ENCODE data around the gene MFAP1. TPM values are rescaled to one million over a fixed set of nuclear protein-coding genes. Genes with fewer than 3 reads are reported as not detected.

Gene MFAP1
- total RNA-seq, 1 experiment from 2014 or later = 19.7 TPM

DNA sequence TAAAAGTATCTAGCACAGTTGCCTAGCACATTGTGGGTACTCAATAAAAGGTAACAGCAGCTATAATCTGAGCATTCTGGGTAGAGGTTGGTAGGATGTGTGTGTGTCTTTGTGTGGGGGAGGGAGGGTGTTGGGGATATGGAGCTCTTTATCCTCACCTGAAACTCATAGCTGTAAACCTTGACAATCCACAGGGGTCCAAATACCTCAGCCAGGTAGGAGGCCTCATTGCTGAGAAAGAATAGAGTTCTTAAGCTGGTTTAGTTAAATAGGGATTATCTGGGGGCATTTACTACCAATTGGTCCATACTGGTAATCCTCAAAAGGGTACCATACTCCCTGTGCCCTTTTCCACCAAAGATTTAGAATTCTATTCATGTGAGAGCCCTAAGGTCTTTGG lies 28.5 kb downstream of the MFAP1 start:
- no peak for DNase-seq
- Histone ChIP-seq H3K27ac (ENCODE audit: low read length) (peak overlapping the region; percentile 95), H4K20me1 (ENCODE audit: insufficient read depth, low read depth, low read length) (peaks cover 24% of the 10 kb centered on the region; the same call in 1 of the 2 replicates), H3K9me3 (ENCODE audit: low read length) (no peaks in the 10 kb centered on the region), H3K4me2 (ENCODE audit: low read depth, low read length, poor library complexity, severe bottlenecking) (no peak overlapping the region), H3K9me2 (replicated peaks; ENCODE audit: insufficient read depth, low read length) (no peaks in the 10 kb centered on the region), H3K36me3 (ENCODE audit: insufficient read depth, low read length) (peaks cover 34% of the 10 kb centered on the region), H3K4me3 (ENCODE audit: low read length) (no peak overlapping the region), H3K9ac (ENCODE audit: low read length) (no peak overlapping the region), H2AFZ (ENCODE audit: low read length) (no peak overlapping the region), H3K79me2 (ENCODE audit: low read length) (peaks cover 28% of the 10 kb centered on the region), H3K4me1 (ENCODE audit: low read length) (peaks cover 77% of the 10 kb centered on the region), H3K27me3 (ENCODE audit: low read length) (no peaks in the 10 kb centered on the region)

- Histone ChIP-seq H3K27me3 (ENCODE audit: low read length) (no peaks in the 10 kb centered on the region), H3K27ac (ENCODE audit: low read length) (peak overlapping the region; percentile 95), H3K4me1 (ENCODE audit: low read length) (peaks cover 76% of the 10 kb centered on the region), H3K4me2 (ENCODE audit: low read depth, low read length, poor library complexity, severe bottlenecking) (no peak overlapping the region), H3K9ac (ENCODE audit: low read length) (no peak overlapping the region), H3K36me3 (ENCODE audit: insufficient read depth, low read length) (peaks cover 29% of the 10 kb centered on the region), H3K79me2 (ENCODE audit: low read length) (peaks cover 22% of the 10 kb centered on the region), H3K9me2 (replicated peaks; ENCODE audit: insufficient read depth, low read length) (no peaks in the 10 kb centered on the region), H2AFZ (ENCODE audit: low read length) (no peak overlapping the region), H3K9me3 (ENCODE audit: low read length) (no peaks in the 10 kb centered on the region), H4K20me1 (ENCODE audit: insufficient read depth, low read depth, low read length) (peaks cover 24% of the 10 kb centered on the region; the same call in 1 of the 2 replicates), H3K4me3 (ENCODE audit: low read length) (no peak overlapping the region)
- DNase-seq = no peak
Measured at GRCh38 chr15:43795197-43795596, 29.3 kb downstream of the MFAP1 start.

DNA sequence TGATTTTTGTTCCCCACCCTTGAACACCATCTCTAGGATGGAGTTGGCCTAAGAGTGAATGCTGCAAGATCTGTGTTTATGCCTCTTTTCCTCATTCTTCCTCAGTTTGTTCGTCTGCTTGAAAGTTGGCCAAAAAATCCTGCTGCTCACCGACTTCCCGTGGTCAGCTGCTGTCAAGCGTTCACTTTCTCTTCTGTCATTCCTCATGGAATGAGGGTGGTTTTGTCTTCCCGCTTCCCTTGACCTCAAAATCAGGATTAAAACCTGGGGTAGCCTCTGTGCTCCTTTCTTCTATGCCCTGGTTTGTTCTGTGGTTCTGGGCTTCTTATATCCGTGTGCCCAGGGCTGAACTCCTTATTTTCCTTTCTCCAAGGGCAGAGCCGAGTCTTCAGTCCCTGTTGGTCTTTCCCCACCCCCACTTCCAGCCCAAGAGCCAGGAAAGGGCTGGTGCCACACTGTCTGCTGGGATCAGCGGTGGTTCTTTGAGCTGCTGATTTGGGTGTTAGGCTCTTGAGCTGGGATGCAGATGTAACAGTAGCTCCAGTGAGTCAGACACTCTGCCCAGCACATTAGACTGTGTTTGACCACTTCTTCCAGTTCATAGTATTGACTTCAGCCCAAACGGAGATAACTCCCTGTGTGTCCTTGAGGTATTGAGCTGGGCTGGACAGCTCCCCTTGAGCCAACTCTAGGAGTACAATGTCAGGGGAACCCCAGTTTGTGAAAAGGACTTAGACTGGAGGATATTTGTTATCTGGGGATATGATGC lies 30.0 kb downstream of the MFAP1 start:
- DNase-seq = no peak
- peak overlapping the region; percentile 24; the same call in 1 of the 2 replicates for H3K9ac ChIP-seq (ENCODE audit: low read length)
- peaks cover 26% of the 10 kb centered on the region for H3K36me3 ChIP-seq (ENCODE audit: insufficient read depth, low read length)
- H3K79me2 ChIP-seq (ENCODE audit: low read length) = peaks cover 22% of the 10 kb centered on the region
- H3K27ac ChIP-seq (ENCODE audit: low read length) = peak overlapping the region; percentile 95
- no peak overlapping the region for H2AFZ ChIP-seq (ENCODE audit: low read length)
- peaks cover 24% of the 10 kb centered on the region; the same call in 1 of the 2 replicates for H4K20me1 ChIP-seq (ENCODE audit: insufficient read depth, low read depth, low read length)
- H3K9me3 ChIP-seq (ENCODE audit: low read length) = no peaks in the 10 kb centered on the region
- H3K4me3 ChIP-seq (ENCODE audit: low read length) = no peak overlapping the region; the same call in 1 of the 2 replicates
- no peaks in the 10 kb centered on the region for H3K9me2 ChIP-seq (replicated peaks; ENCODE audit: insufficient read depth, low read length)
- H3K4me1 ChIP-seq (ENCODE audit: low read length) = peaks cover 74% of the 10 kb centered on the region
- no peaks in the 10 kb centered on the region for H3K27me3 ChIP-seq (ENCODE audit: low read length)
- H3K4me2 ChIP-seq (ENCODE audit: low read depth, low read length, poor library complexity, severe bottlenecking) = peak overlapping the region; percentile 89

- H2AFZ ChIP-seq (ENCODE audit: low read length) = no peak overlapping the region
- H3K4me2 ChIP-seq (ENCODE audit: low read depth, low read length, poor library complexity, severe bottlenecking) = peak overlapping the region; percentile 89
- H3K4me3 ChIP-seq (ENCODE audit: low read length) = peak overlapping the region; percentile 98
- DNase-seq = no peak
- H3K27ac ChIP-seq (ENCODE audit: low read length) = peak overlapping the region; percentile 95
- peak overlapping the region; percentile 98 for H3K9ac ChIP-seq (ENCODE audit: low read length)
- no peaks in the 10 kb centered on the region for H3K27me3 ChIP-seq (ENCODE audit: low read length)
- peaks cover 26% of the 10 kb centered on the region for H3K36me3 ChIP-seq (ENCODE audit: insufficient read depth, low read length)
- peaks cover 22% of the 10 kb centered on the region for H3K79me2 ChIP-seq (ENCODE audit: low read length)
- no peaks in the 10 kb centered on the region for H3K9me3 ChIP-seq (ENCODE audit: low read length)
- peaks cover 74% of the 10 kb centered on the region for H3K4me1 ChIP-seq (ENCODE audit: low read length)
- H3K9me2 ChIP-seq (replicated peaks; ENCODE audit: insufficient read depth, low read length) = no peaks in the 10 kb centered on the region
- H4K20me1 ChIP-seq (ENCODE audit: insufficient read depth, low read depth, low read length) = peaks cover 24% of the 10 kb centered on the region; the same call in 1 of the 2 replicates
Measured at GRCh38 chr15:43793647-43794046, 30.8 kb downstream of the MFAP1 start.

DNA sequence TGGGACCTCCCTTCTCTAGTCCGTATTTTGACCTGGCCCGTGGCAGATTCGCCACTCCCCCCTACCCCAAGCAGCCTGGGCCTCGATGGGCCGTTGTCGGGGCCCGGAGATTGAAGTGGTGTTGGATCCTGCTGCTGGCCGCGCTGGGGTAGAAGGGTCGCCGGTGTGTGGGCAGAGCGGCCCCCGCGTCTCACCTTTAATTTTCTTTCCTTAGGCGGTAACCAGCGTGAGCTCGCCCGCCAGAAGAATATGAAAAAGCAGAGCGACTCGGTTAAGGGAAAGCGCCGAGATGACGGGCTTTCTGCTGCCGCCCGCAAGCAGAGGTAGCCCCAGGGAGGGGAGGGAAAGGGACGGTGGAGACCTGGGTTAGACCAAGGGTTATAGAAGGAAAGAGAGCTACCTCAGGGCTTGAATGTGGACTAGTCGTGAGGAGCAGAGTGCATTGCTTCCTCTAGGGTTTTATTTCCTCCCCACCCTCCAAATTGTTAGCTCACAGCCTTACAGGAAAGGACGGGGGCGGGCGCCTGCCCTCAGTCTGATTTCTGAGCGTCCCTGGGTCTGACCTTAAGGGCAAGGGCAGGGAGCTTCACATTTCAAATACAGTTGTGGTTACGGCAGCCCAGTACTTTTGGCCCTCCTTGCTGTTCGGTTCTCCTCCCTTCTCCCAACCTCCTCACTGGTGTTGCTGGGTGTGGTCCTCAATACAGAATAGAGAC lies 31.6 kb downstream of the MFAP1 start:
- Histone ChIP-seq H3K4me1 (ENCODE audit: low read length) (peaks cover 74% of the 10 kb centered on the region), H3K4me2 (ENCODE audit: low read depth, low read length, poor library complexity, severe bottlenecking) (peak overlapping the region; percentile 89), H3K27ac (ENCODE audit: low read length) (peak overlapping the region; percentile 95), H3K79me2 (ENCODE audit: low read length) (peaks cover 22% of the 10 kb centered on the region), H3K9ac (ENCODE audit: low read length) (peak overlapping the region; percentile 98), H3K9me3 (ENCODE audit: low read length) (no peaks in the 10 kb centered on the region), H3K9me2 (replicated peaks; ENCODE audit: insufficient read depth, low read length) (no peaks in the 10 kb centered on the region), H3K36me3 (ENCODE audit: insufficient read depth, low read length) (peaks cover 26% of the 10 kb centered on the region), H2AFZ (ENCODE audit: low read length) (no peak overlapping the region), H3K27me3 (ENCODE audit: low read length) (no peaks in the 10 kb centered on the region), H4K20me1 (ENCODE audit: insufficient read depth, low read depth, low read length) (peaks cover 24% of the 10 kb centered on the region; the same call in 1 of the 2 replicates), H3K4me3 (ENCODE audit: low read length) (peak overlapping the region; percentile 98)
- DNase-seq = peak; percentile 63

- Histone ChIP-seq H3K4me1 (ENCODE audit: low read length) (peaks cover 76% of the 10 kb centered on the region), H3K9ac (ENCODE audit: low read length) (peak within 1 kb of the TSS; percentile 98), H3K36me3 (ENCODE audit: insufficient read depth, low read length) (peaks cover 26% of the 10 kb centered on the region), H2AFZ (ENCODE audit: low read length) (peak within 1 kb of the TSS; percentile 46; the same call in 1 of the 2 replicates), H3K9me2 (replicated peaks; ENCODE audit: insufficient read depth, low read length) (no peaks in the 10 kb centered on the region), H3K4me2 (ENCODE audit: low read depth, low read length, poor library complexity, severe bottlenecking) (peak within 1 kb of the TSS; percentile 89), H3K4me3 (ENCODE audit: low read length) (peak within 1 kb of the TSS; percentile 98), H3K9me3 (ENCODE audit: low read length) (no peaks in the 10 kb centered on the region), H4K20me1 (ENCODE audit: insufficient read depth, low read depth, low read length) (peaks cover 24% of the 10 kb centered on the region; the same call in 1 of the 2 replicates), H3K79me2 (ENCODE audit: low read length) (peaks cover 22% of the 10 kb centered on the region), H3K27ac (ENCODE audit: low read length) (peak within 1 kb of the TSS; percentile 95), H3K27me3 (ENCODE audit: low read length) (no peaks in the 10 kb centered on the region)
- DNase-seq = peak; percentile 100
Measured at GRCh38 chr15:43791993-43792760, 32.3 kb downstream of the MFAP1 start, which contains the start of gene SERF2. TSS of gene SERF2 (plus strand) at chr15:43792320. CDS start at chr15:43792377, 57 bp downstream.

DNA sequence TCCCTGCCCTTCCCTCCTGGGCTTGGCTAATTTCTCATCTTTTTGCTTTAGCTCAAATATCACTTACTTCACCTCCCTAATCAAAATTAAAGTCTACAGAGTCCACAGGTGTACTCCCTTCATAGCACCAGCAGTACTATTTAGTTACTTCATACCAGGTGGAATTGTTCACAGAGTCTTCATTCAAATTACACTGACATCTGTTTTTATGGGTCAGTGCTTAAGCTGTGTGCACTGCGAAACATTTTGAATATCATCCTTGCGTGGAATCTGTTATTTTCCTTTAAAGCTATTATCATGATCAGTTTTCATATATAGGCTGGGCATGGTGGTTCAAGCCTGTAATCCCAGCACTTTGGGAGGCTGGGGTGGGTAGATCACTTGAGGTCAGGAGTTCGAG lies 35.1 kb downstream of the MFAP1 start:
- H3K4me1 ChIP-seq (ENCODE audit: low read length) = peaks cover 54% of the 10 kb centered on the region
- no peaks in the 10 kb centered on the region for H3K27me3 ChIP-seq (ENCODE audit: low read length)
- no peak overlapping the region for H3K4me3 ChIP-seq (ENCODE audit: low read length)
- peak; percentile 94 for DNase-seq
- no peak overlapping the region for H2AFZ ChIP-seq (ENCODE audit: low read length)
- peak overlapping the region; percentile 98 for H3K27ac ChIP-seq (ENCODE audit: low read length)
- peak overlapping the region; percentile 65 for H3K4me2 ChIP-seq (ENCODE audit: low read depth, low read length, poor library complexity, severe bottlenecking)
- H3K9ac ChIP-seq (ENCODE audit: low read length) = peak overlapping the region; percentile 68
- peaks cover 23% of the 10 kb centered on the region for H3K36me3 ChIP-seq (ENCODE audit: insufficient read depth, low read length)
- peaks cover 22% of the 10 kb centered on the region for H3K79me2 ChIP-seq (ENCODE audit: low read length)
- H3K9me3 ChIP-seq (ENCODE audit: low read length) = no peaks in the 10 kb centered on the region
- peaks cover 20% of the 10 kb centered on the region; the same call in 1 of the 2 replicates for H4K20me1 ChIP-seq (ENCODE audit: insufficient read depth, low read depth, low read length)
- H3K9me2 ChIP-seq (replicated peaks; ENCODE audit: insufficient read depth, low read length) = no peaks in the 10 kb centered on the region
